DLD1 (cell line): Measurements from ENCODE around the gene YBX1.
"Not testable (repeated sequence)": the region's sequence is repeated elsewhere in the genome, so short reads cannot be mapped to it uniquely, and the experiment has no call there.

Source experiments
- in situ Hi-C: cut with HindIII; loops from 2 replicates; pipeline ENCODE4 v1.10.0; 2017; ENCODE audit warnings: low sequenced_read_pairs

YBX1 gene

DNA sequence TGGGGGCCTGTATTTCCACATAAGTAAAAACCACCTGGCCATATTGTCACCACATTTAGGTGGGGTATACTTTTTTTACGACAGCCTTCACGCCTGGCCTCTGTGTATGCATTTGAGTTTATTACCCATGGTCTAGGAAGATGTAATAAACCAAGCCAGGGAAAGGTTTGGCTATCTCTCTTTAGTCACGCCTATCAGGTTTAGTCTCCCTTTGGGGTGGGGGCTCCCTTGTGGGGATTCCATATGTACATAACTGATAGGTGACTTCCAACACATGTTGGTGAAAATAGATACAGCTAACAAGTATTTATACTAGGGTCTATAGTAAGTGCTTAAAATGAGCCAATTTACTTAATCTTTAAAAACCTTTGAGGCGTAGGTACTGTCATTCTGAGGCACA, 4.2 kb downstream of the YBX1 start:
- in situ Hi-C loops: no loop called here

DNA sequence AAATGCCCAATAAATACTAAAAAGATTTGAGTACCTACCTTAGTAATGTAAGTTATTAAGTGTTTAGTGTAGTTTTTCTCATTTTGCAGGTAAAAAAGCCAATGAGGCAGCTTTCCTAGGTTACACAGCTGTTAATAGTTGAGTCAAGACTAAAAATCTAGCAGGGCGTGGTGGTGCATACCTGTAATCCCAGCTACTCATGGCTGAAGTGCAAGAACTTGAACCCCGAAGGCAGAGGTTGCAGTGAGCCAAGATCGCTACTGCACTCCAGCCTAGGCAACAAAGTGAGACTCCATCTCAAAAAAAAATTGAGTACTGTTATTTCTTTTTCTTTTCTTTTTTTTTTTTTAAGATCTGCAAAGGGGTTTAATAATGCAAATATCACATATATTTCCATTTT, 7.7 kb downstream of the YBX1 start:
- in situ Hi-C loops: no loop called here

DNA sequence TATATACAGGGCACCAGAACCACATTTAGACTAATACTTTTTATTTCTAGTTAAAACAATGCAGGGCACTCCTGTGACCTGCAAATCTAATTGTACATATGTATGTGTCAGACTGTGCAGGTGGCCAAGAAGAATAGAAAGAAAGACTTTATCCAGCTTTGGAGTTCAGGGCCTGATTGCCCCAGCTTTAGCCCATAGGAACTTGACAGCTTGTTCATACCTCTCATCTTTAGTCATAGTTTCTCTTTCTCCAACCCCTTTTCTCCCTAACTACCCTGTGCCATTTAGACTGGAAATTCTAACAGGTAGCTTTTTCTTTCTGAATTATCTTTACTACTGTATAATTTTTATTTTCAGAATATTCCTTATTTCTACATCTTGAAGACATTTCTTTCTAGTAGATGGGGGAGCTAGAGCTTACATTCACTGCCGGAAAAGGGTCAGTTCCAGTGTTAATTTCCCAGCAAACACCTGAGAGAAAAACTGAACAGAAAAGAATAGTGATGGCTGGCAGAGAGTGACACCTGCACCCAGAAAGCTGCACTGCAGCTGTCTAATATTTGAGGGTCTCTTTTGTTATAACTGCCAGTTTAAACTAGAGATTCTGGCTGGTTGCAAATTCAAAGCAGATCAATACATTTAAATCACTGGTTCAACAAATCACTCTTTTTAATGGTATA, 8.4 kb downstream of the YBX1 start:
- in situ Hi-C loops: no loop called here

DNA sequence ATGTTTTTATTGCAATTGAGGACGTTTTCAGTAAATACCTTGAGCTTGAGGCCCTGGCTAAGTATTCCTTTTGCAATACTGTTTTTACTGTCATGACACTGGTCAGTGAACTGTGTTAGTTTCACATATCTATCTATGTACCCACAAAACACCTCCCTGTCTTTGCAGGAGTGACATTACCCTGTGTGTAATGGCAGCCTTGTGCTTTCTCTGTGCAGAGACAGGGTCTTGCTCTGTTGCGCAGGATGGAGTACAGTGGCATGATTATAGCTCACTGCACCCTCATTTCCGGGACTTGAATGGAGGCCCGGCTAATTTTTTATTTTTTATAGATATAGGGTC, 8.9 kb downstream of the YBX1 start:
- in situ Hi-C loops: no loop called here

DNA sequence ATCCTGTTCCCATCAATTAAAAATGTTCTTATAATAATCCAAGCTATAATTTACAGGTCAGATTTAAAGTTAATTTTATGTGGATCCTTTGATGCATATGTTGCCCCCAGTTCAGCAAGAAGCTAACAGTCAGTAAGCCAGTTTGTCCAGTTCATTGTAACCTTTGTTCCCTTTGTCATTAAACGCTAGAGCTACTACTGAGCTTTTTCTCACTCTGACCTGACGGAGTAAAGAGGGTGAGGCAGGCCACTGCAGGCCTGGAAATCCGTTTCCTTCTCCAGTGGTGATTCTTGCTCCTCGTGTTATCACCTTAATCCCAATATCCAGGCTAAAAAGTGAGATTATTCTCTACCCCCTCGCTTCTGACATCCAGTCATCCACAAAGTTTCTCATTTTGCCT, 10.2 kb downstream of the YBX1 start:
- in situ Hi-C loops: no loop called here

DNA sequence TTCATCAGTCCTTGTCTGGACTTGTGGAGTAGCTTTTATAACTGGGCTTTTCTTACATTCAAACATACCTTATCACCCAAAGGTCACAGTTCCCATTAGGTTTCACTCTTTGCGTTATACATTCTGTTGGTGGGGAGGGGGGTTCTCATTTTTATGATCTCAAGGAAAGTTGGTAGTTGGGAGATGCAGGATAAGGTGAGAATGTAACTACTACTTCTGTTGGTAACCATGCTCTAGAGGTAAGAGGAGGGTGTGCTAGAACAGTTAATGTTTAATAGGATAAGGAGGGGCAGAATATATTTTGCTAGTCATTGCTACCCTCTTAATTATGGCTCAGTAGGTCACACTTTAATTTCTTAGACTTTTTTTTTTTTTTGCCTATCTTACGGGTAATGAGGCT, 10.7 kb downstream of the YBX1 start:
- in situ Hi-C loops: no loop called here

DNA sequence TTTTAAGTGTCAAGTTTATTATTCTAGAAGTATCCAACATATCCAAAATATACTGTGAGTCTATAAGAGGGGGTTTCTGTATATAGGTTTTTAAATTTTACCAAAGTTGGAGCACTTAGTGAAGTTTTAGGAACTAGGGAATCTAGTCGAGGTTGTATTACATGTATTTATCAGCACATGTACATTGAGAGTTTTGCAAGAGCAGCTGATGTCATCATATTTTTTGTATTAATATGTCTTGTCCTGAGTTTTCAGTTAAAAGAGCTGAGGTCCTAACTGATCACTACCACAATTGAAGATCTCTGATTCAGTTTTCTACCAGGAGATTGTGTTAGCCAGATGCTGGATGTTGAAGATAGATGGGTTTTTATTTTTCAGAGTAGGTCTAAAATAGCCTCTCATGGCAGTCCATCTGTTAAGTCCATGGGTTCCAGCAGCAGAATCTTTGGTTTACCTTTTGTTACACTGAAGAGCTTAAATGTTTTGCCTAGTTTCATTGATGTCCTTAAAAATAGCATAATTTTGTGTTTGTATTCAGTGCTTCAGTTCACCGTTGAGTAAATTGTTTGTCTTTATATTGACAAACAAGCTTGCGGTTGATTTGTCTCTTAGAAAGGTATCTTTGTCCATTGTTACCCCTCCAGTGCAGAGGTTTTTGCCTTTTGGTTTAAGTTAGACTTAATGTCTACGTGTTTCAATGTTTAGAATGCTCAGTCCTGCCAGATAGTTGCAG, 16.0 kb downstream of the YBX1 start:
- in situ Hi-C loops: no loop called here

DNA sequence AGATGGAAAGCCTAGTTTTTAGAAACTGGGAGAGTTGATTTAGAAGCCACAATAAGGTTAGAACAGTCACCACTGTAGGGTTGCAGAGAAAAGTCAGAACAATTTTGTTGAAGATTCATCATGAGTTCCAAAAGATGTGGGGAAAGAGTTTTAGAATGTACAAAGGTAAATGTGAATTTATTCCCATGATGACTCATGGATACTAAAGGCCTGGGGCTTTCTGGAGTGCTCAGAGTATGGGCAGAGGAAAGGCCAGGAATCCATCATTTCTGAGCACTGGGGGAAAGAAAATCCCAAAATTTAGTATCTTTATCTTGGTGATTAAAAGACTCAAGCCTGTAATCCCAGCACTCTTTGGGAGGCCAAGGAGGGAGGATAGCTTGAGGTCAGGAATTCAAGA, 17.8 kb downstream of the YBX1 start:
- in situ Hi-C loops: no loop called here

DNA sequence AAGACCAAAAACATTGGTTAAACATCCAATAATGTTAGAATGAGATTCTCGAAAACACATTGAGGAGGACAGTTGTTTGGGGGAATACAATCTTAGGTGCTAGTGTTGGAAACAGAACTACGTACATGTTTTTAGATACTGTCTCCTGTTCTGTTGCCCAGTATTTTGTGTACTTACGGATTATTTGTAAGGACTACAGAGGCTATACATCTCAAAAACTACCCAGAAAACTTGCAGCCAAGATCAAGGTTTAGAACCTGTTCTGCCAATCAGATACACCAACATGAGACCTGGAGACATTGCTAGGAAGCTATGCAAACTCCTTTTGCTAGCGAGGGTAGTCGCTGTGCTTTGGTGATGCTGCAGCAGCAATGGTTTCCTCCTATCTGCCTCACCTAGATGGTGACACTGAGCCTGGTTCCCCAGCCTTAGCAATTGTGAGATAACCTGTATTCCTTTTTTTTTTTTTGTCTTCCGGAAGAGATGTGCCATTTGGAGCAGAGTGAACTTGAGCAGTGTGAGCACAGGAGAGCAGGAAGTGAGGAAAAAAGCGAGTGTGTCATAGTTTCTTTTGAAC, 21.8 kb downstream of the YBX1 start:
- in situ Hi-C loops: no loop called here

DNA sequence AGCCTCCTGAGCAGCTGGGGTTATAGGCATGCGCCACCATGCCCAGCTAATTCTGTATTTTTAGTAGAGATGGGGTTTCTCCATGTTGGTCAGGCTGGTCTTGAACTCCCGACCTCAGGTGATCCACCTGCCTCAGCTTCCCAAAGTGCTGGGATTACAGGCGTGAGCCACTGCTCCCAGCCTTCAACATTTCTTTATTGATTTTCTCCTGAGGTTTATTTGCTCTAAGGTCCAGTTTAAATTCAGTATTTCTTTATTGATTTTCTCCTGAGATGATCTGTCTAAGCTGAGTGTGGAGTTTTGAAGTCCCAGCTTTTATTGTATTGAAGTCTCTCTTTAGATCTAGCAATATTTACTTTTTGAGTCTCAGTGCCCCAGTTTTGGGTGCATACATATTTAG, 30.6 kb downstream of the YBX1 start:
- in situ Hi-C loops: not testable (repeated sequence)

DNA sequence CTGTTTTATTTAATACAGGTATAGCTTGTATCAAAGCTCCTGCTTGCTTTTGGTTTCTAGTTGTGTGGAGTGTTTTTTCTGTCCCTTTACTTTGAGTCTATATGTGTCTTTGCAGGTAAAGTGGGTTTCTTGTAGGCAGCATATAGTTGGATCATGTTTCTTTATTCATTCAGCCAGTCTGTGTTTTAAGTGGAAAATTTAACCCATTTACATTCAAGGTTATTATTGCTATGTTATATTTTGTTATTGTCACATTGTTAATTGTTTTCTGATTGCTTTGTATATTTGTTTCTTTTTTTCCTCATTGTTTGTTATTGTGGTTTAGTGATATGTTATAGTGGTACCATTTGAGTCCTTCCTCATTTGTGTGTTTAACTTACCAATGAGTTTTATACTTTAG, 31.1 kb downstream of the YBX1 start:
- in situ Hi-C loops: no loop called here

DNA sequence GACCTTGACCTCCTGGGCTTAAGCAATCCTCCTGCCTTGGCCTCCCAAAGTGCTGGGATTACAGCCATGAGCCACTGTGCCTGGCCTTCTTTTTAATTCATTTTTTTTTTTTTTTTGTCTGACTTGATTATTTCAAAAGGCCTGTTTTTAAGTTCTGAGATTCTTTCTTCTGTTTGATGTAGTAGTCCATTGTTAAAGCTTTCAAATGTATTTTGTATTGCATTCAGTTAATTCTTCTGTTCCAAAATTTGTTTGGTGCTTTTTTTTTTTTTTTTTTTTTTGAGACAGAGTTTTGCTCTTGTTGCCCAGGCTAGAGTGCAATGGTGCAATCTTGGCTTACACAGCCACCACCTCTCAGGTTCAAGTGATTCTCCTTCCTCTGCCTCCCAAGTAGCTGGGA, 32.2 kb downstream of the YBX1 start:
- in situ Hi-C loops: not testable (repeated sequence)

DNA sequence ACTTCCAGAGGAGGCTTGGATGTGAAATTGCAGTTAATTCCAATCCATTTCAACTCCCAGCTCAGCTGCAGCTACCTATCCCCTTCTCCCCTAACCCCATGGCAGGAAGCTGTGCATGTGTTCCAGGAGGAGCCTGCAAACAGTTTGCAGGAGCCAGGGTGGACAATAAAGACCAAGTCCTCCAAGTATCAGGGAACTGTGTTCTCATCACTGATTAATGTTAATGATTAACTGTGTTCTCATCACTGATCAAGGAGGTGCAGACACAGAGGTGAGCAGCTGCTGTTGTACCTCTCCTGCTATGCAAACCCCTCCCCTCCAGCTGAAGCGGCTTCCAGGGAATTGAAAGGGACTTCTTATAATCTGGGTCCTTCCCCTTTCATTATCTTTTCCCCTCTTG, 38.6 kb downstream of the YBX1 start:
- in situ Hi-C loops: loop anchor here (10.0 kb wide), 1 partner anchor 74 kb away; no protein-coding TSS in a partner anchor

DNA sequence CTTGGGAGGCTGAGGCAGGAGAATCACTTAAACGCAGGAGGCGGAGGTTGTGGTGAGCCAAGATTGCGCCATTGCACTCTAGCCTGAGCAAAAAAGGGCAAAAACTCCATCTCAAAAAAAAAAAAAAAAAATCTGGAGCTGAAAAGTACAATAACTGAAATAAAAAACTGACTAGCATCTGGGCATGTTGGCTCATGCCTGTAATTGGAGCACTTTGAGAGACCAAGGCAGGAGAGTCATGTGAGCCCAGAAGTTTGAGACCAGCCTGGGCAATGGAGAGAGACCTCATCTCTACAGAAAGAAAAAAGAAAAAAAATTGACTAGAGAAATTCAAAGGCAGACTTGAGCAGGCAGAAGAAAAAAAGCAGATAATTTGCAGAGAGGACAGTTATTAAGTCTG, 39.7 kb downstream of the YBX1 start:
- in situ Hi-C loops: loop anchor here (10.0 kb wide), 1 partner anchor 73 kb away; no protein-coding TSS in a partner anchor

DNA sequence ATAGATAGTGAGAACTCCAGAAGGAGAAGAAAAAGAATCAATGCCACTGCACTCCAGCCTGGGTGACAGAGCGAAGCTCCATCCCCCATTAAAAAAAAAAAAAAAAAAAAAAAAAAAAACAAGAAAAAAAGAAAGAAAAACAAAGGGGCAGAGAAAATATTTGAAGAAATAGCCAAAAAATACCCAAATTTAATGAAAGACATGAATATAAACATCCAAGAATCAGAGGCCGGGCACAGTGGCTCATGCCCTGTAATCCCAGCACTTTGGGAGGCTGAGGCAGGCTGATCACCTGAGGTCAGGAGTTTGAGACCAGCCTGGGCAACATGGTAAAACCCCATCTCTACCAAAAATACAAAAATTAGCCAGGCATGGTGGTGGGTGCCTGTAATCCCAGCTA, 40.2 kb downstream of the YBX1 start:
- in situ Hi-C loops: loop anchor here (10.0 kb wide), 1 partner anchor 72 kb away; no protein-coding TSS in a partner anchor

DNA sequence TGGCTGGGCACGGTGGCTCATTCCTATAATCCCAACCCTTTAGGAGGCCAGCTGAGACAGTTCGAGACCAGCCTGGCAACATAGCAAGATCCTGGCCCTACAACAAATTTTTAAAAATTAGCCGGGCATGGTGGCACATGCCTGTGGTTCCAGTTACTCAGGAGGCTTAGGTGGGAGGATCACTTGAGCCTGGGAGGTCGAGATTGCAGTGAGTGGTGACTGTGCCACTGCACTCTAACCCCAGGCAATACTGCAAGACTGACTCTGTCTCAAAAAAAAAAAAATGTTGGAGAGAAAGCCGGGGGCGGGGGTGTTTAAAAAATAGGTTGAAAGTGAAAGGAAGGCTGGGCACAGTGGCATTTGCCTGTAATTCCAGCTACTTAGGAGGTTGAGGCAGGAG, 41.3 kb downstream of the YBX1 start:
- in situ Hi-C loops: loop anchor here (10.0 kb wide), 1 partner anchor 71 kb away; no protein-coding TSS in a partner anchor

DNA sequence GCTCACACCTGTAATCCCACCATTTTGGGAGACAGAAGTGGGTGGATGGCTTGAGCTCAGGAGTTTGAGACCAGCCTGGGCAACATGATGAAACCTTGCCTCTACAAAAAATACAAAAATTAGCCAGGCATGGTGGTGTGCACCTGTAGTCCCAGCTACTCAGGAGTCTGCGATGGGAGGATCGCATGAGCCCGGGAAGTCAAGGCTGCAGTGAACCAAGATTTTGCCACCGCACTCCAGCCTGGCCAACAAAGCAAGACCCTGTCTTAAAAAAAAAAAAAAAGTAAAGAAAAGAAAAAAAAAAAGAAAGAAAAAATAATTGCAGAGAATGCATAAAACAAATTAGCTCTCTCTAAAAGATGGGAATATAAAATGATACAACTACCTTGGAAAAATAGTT, 43.6 kb downstream of the YBX1 start:
- in situ Hi-C loops: loop anchor here (10.0 kb wide), 1 partner anchor 69 kb away; no protein-coding TSS in a partner anchor

DNA sequence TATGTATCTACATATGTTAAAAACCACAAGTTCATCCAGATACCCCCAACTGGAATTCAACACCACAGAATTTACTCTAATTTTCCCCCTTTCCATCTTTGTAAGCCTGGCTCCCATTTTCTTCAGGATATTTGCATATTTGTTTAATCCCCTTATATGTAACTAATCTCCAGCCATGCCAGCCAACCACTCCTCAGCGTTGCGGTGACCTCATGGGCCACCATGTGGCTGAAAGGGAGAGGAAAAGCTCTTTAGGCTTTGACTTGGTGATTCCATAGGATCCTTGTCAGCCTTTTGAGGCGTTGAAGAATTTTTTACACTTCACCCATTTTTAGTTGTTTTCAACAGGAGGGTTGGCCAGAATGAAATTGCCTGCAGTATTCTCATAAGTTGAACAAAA, 47.8 kb downstream of the YBX1 start:
- in situ Hi-C loops: no loop called here

DNA sequence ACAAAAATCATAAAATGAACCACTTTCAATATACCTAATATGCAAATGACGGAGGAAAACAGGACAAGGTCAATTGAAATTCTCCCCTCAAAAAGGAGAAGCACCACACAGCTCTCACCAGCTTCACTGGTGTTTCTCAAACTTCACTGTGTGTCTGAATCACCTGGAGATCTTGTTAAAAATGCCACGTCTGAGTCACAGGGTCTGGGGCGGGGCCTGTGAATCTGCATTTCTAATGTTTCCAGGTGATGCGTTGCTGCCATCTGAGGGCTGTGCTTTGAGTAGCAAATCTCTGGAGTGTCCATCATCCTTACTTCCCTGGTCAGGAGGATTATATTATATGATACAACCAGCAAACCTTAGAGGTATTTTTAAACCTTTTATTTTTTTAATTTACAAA, 48.8 kb downstream of the YBX1 start:
- in situ Hi-C loops: no loop called here

DNA sequence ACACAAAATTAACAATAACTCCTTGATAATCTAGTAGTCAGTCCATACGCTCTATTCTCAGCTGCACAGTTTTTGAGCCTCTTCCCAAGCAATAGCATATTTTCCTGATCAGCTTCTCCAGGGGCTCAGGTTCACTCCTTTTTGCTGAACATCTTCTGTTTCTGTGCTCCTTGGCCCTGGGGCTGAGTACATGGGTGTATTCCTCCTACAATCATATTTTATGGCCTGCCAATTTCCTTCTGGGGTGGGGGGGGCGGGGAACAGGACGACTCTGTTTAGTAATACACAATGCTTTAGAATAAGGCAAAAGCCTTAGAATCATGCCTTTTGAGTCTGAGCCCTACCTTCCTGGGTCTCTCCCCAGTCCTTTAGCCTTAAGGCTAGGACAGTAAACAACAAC, 49.4 kb downstream of the YBX1 start:
- in situ Hi-C loops: no loop called here

DNA sequence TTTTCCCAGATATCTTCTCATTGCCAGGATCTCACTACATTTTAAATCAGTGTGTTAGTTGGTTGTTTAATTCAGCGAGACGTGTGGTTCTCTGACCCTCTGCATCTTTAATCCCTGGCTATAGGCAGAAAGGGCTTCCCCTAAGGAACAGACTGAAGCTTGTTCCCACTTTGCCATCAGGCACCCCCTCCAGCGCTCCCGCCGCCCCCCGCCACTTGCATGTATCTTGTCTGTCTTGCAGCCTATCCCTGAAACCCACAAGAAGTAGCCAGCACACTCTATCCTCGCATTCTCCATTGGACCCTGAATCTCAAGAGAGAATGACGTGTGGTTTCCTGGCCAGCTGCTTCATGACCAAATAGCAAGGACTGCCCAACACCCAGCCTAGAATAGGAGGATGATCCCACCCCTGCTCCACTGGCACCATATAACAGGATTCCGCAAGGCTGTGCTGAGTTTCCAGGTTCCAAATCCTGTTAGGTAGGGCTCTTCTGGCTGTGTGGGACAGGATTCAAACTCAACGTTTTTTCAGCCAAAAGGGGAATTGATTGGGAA, 50.0 kb downstream of the YBX1 start:
- in situ Hi-C loops: no loop called here
